HL-60 (cell line): Measurements from ENCODE around the gene SMAP1.

Source experiments
- DNase-seq, 2 experiments: peaks; one replicate each; pipeline ENCODE4 v3.0.0-alpha.2; 2010 to 2020; ENCODE audit warnings: low read depth in 1 of 2, low spot score in 1 of 2
- H3K27ac ChIP-seq: fragments of 250-450 bp; sonication (Bioruptor Pico); replicated peaks from 2 replicates; pipeline ENCODE4 v1.5.1; 2020; ENCODE audit warnings: mild to moderate bottlenecking, moderate library complexity
- H3K27me3 ChIP-seq: fragments of 250-450 bp; sonication (Bioruptor Pico); 2 replicates; pipeline ENCODE4 v1.5.1; 2021; ENCODE audit warnings: mild to moderate bottlenecking, moderate library complexity; ENCODE audit not compliant: insufficient read depth, poor library complexity, severe bottlenecking
- H3K4me3 ChIP-seq: replicated peaks from 2 replicates; pipeline ENCODE4 v1.5.1; 2011; ENCODE audit warnings: mild to moderate bottlenecking, control low read depth, low read length; ENCODE audit not compliant: insufficient read depth
- GABPA ChIP-seq: IDR thresholded peaks from 2 replicates; pipeline ENCODE4 v1.6.1; 2012; ENCODE audit warnings: low read depth
- POLR2AphosphoS5 ChIP-seq: IDR thresholded peaks from 2 replicates; pipeline ENCODE4 v1.6.1; 2012; ENCODE audit warnings: low read depth
- REST ChIP-seq: IDR thresholded peaks from 2 replicates; pipeline ENCODE4 v1.6.1; 2012; ENCODE audit warnings: low read depth; ENCODE audit not compliant: insufficient replicate concordance
- SPI1 ChIP-seq: IDR thresholded peaks from 2 replicates; pipeline ENCODE4 v1.6.1; 2012; ENCODE audit warnings: low read depth, mild to moderate bottlenecking, borderline replicate concordance
- TF ChIP-seq, protein P1 (sequence below): IDR thresholded peaks from one replicate; pipeline ENCODE4 v1.5.1; 2011; ENCODE audit warnings: low read length, control low read depth, inconsistent platforms; ENCODE audit not compliant: insufficient read depth

The SMAP1 gene

DNA sequence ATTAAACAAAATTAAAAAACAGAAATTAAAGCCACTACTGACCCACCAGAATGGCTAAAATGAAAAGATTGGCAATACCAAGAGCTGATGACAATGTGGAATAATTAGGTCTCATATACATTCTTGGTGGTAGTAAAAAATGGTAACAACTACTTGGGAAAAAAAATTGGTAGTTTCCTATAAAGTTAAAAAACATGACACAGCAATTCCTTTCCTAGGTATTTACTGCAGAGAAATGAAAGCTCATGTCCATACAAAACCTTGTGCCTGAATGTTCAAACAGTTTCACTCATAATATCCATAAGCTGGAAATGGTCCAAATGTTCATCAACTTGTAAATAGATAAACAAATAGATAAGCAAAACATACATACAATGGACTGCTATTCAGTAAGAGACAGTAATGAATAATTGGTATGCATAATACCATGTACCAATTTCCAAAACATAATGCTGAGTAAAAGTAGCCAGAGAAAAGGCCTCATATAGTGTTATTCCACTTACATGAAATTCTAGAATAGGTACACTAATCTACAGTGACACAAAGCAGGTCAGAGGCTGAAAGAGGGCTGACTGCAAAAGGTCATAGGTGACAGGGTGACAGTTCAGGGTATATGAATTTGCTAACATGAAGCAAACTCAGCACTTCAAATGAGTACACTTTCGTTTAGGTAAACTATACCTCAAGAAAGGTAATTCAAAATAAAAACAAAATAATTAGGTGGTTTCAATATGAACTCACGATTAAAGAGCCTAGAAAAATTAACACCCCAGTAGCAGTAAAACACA, 236.2 kb downstream of the SMAP1 start:
- H3K27me3 ChIP-seq, result peaks cover 2% of the 10 kb centered on the region
- no peak overlapping the region for H3K4me3 ChIP-seq
- no peak for DNase-seq
- H3K27ac ChIP-seq, result no peak overlapping the region
- TF ChIP-seq REST (no peak), GABPA (no peak)

- no peak overlapping the region for H3K27ac ChIP-seq
- peaks cover 2% of the 10 kb centered on the region for H3K27me3 ChIP-seq
- TF ChIP-seq SPI1, result no peak
- TF ChIP-seq REST, result no peak
- TF ChIP-seq, protein P1, sequence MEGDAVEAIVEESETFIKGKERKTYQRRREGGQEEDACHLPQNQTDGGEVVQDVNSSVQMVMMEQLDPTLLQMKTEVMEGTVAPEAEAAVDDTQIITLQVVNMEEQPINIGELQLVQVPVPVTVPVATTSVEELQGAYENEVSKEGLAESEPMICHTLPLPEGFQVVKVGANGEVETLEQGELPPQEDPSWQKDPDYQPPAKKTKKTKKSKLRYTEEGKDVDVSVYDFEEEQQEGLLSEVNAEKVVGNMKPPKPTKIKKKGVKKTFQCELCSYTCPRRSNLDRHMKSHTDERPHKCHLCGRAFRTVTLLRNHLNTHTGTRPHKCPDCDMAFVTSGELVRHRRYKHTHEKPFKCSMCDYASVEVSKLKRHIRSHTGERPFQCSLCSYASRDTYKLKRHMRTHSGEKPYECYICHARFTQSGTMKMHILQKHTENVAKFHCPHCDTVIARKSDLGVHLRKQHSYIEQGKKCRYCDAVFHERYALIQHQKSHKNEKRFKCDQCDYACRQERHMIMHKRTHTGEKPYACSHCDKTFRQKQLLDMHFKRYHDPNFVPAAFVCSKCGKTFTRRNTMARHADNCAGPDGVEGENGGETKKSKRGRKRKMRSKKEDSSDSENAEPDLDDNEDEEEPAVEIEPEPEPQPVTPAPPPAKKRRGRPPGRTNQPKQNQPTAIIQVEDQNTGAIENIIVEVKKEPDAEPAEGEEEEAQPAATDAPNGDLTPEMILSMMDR, result no peak
- TF ChIP-seq POLR2AphosphoS5, result no peak
- TF ChIP-seq GABPA, result no peak
- no peak overlapping the region for H3K4me3 ChIP-seq
- no peak for DNase-seq
These were observed 238.1 kb downstream of the SMAP1 start for GRCh38 chr6:70905742-70906141.
